H9 (cell line): ENCODE results near the gene ZNF106. TPM values are rescaled to one million over a fixed set of nuclear protein-coding genes. Genes with fewer than 3 reads are reported as not detected.

Source experiments
- DNase-seq: peaks from one replicate; pipeline ENCODE4 v3.0.0-alpha.2; 2017
- H2AFZ ChIP-seq: one replicate; pipeline ENCODE4 v1.6.1; 2013; ENCODE audit warnings: mild to moderate bottlenecking, low read length, control low read depth, moderate library complexity
- H2AK5ac ChIP-seq: 2 replicates; pipeline ENCODE4 v1.6.1; 2013; ENCODE audit warnings: low read length, control low read depth, mixed read lengths; ENCODE audit not compliant: insufficient read length
- H2BK120ac ChIP-seq: one replicate; pipeline ENCODE4 v1.6.1; 2013; ENCODE audit warnings: low read depth, mild to moderate bottlenecking, low read length, control low read depth, inconsistent platforms; ENCODE audit not compliant: poor library complexity, severe bottlenecking
- H2BK12ac ChIP-seq: 2 replicates; pipeline ENCODE4 v1.6.1; 2013; ENCODE audit warnings: low read length, control low read depth, mixed read lengths, low read depth; ENCODE audit not compliant: insufficient read length
- H2BK15ac ChIP-seq: 2 replicates; pipeline ENCODE4 v1.6.1; 2013; ENCODE audit warnings: low read depth, low read length, control low read depth
- H2BK20ac ChIP-seq: one replicate; pipeline ENCODE4 v1.6.1; 2013; ENCODE audit warnings: low read depth, mild to moderate bottlenecking, low read length, control low read depth, inconsistent platforms; ENCODE audit not compliant: poor library complexity, severe bottlenecking
- H2BK5ac ChIP-seq: 2 replicates; pipeline ENCODE4 v1.6.1; 2013; ENCODE audit warnings: low read length, control low read depth, mixed read lengths; ENCODE audit not compliant: insufficient read length
- H3K14ac ChIP-seq: 2 replicates; pipeline ENCODE4 v1.6.1; 2013; ENCODE audit warnings: low read length, control low read depth; ENCODE audit not compliant: insufficient read depth
- H3K18ac ChIP-seq: 2 replicates; pipeline ENCODE4 v1.6.1; 2013; ENCODE audit warnings: low read depth, mild to moderate bottlenecking, mixed read lengths, low read length, control low read depth; ENCODE audit not compliant: insufficient read length
- H3K23ac ChIP-seq: 2 replicates; pipeline ENCODE4 v1.6.1; 2013; ENCODE audit warnings: low read length, control low read depth, mixed read lengths, low read depth; ENCODE audit not compliant: insufficient read length
- H3K23me2 ChIP-seq: 2 replicates; pipeline ENCODE4 v1.6.1; 2013; ENCODE audit warnings: low read depth, mild to moderate bottlenecking, mixed read lengths, low read length, control low read depth; ENCODE audit not compliant: insufficient read length, poor library complexity, severe bottlenecking
- H3K27ac ChIP-seq: 2 replicates; pipeline ENCODE4 v1.5.1; 2013; ENCODE audit warnings: low read length, control low read depth, mixed read lengths, low read depth; ENCODE audit not compliant: insufficient read length
- H3K27me3 ChIP-seq: 2 replicates; pipeline ENCODE4 v1.6.1; 2013; ENCODE audit warnings: low read length, control low read depth, inconsistent platforms; ENCODE audit not compliant: insufficient read depth
- H3K4ac ChIP-seq: 2 replicates; pipeline ENCODE4 v1.6.1; 2013; ENCODE audit warnings: low read depth, mild to moderate bottlenecking, control low read depth, inconsistent platforms, low read length, moderate library complexity
- H3K4me1 ChIP-seq: 2 replicates; pipeline ENCODE4 v1.6.1; 2013; ENCODE audit warnings: low read length, control low read depth, inconsistent platforms; ENCODE audit not compliant: insufficient read depth
- H3K4me2 ChIP-seq: 2 replicates; pipeline ENCODE4 v1.6.1; 2013; ENCODE audit warnings: low read length, control low read depth, mixed read lengths; ENCODE audit not compliant: insufficient read length, insufficient read depth
- H3K56ac ChIP-seq: 2 replicates; pipeline ENCODE4 v1.6.1; 2013; ENCODE audit warnings: low read depth, mild to moderate bottlenecking, mixed read lengths, low read length, control low read depth; ENCODE audit not compliant: insufficient read length
- H3K79me1 ChIP-seq: 2 replicates; pipeline ENCODE4 v1.6.1; 2013; ENCODE audit warnings: low read depth, mild to moderate bottlenecking, moderate library complexity, low read length, control low read depth, inconsistent platforms; ENCODE audit not compliant: insufficient read depth, poor library complexity, severe bottlenecking
- H3K79me2 ChIP-seq: 2 replicates; pipeline ENCODE4 v1.6.1; 2013; ENCODE audit warnings: low read length, control low read depth, inconsistent platforms; ENCODE audit not compliant: insufficient read depth
- H3K9ac ChIP-seq: 2 replicates; pipeline ENCODE4 v1.6.1; 2013; ENCODE audit warnings: low read length, control low read depth, mixed read lengths; ENCODE audit not compliant: insufficient read length; ENCODE audit errors: extremely low read depth
- H3K9me3 ChIP-seq: one replicate; pipeline ENCODE4 v1.6.1; 2013; ENCODE audit warnings: low read depth, low read length, inconsistent platforms; ENCODE audit not compliant: control insufficient read depth
- H3T11ph ChIP-seq: one replicate; pipeline ENCODE4 v1.6.1; 2013; ENCODE audit warnings: mild to moderate bottlenecking, low read length, control low read depth, inconsistent platforms
- H4K20me1 ChIP-seq: one replicate; pipeline ENCODE4 v1.6.1; 2013; ENCODE audit not compliant: control insufficient read depth, insufficient read length, insufficient read depth
- H4K5ac ChIP-seq: 2 replicates; pipeline ENCODE4 v1.6.1; 2013; ENCODE audit warnings: low read depth, mild to moderate bottlenecking, mixed read lengths, low read length, control low read depth; ENCODE audit not compliant: insufficient read length
- H4K8ac ChIP-seq: replicated peaks from 2 replicates; pipeline ENCODE4 v1.6.1; 2013; ENCODE audit warnings: low read length, control low read depth, mixed read lengths, low read depth; ENCODE audit not compliant: insufficient read length
- H4K91ac ChIP-seq: 2 replicates; pipeline ENCODE4 v1.6.1; 2013; ENCODE audit warnings: low read depth, mild to moderate bottlenecking, moderate library complexity, mixed read lengths, low read length, control low read depth; ENCODE audit not compliant: insufficient read length
- H3K27ac Mint-ChIP-seq, 3 experiments: 2 replicates in 2 of 3; 3 replicates in 1 of 3; pipeline ENCODE4 v1.8.0; 2020 to 2021; ENCODE audit warnings: mixed read lengths in 3 of 3, mild to moderate bottlenecking in 1 of 3, moderate library complexity in 1 of 3
- H3K27me3 Mint-ChIP-seq: 2 replicates; pipeline ENCODE4 v1.8.0; 2021; ENCODE audit warnings: low read depth, mild to moderate bottlenecking, moderate library complexity, mixed read lengths
- H3K36me3 Mint-ChIP-seq, 3 experiments: 2 replicates in 2 of 3; 3 replicates in 1 of 3; pipeline ENCODE4 v1.8.0; 2020 to 2021; ENCODE audit warnings: low read depth in 3 of 3, mixed read lengths in 3 of 3; ENCODE audit not compliant: insufficient read depth in 1 of 3
- H3K4me1 Mint-ChIP-seq, 2 experiments: 2 replicates each; pipeline ENCODE4 v1.8.0; 2020; ENCODE audit warnings: mixed read lengths in 2 of 2
- H3K4me3 Mint-ChIP-seq, 2 experiments: 2 replicates in 1 of 2; 3 replicates in 1 of 2; pipeline ENCODE4 v1.8.0; 2020 to 2021; ENCODE audit warnings: mild to moderate bottlenecking in 2 of 2, mixed read lengths in 2 of 2, moderate library complexity in 1 of 2
- H3K9me3 Mint-ChIP-seq, 2 experiments: 2 replicates in 1 of 2; 3 replicates in 1 of 2; pipeline ENCODE4 v1.8.0; 2020; ENCODE audit warnings: mild to moderate bottlenecking in 2 of 2, mixed read lengths in 2 of 2, moderate library complexity in 1 of 2
- CTCF ChIP-seq: fragments of 200-600 bp; sonication (generic); conservative IDR thresholded peaks from 3 replicates; pipeline ENCODE4 v1.8.0; 2021; ENCODE audit warnings: antibody characterized with exemption, mild to moderate bottlenecking
- WGBS: extraction: QIAGEN DNeasy Blood & Tissue Kit; methylation state at CpG from one replicate; pipeline ENCODE4 v1.1.7; 2013; ENCODE audit warnings: missing lambda C conversion rate, low lambda C conversion rate, mixed read lengths; ENCODE audit not compliant: insufficient read length; ENCODE audit errors: extremely low coverage; 5-methylcytosine and 5-hydroxymethylcytosine counted together
- total RNA-seq: library from RNA; stranded (reverse); gene quantifications from 2 replicates; pipeline ENCODE4 v1.2.1, GENCODE V29; 2021

The ZNF106 gene
- total RNA-seq, 1 experiment from 2014 or later, result 55.0 TPM

GRCh38 chr15:42482701-42483100 lies 8.2 kb downstream of the ZNF106 start:
- Histone ChIP-seq H2BK12ac (no peak overlapping the region), H2BK120ac (no peak overlapping the region), H3K4me2 (no peak overlapping the region), H2BK5ac (no peak overlapping the region), H4K91ac (no peak overlapping the region), H4K20me1 (no peaks in the 10 kb centered on the region), H3K56ac (no peak overlapping the region), H3K18ac (no peak overlapping the region), H3K27me3 (no peaks in the 10 kb centered on the region), H3K23ac (no peak overlapping the region), H4K8ac (no peak overlapping the region), H3K23me2 (no peaks in the 10 kb centered on the region), H2AK5ac (no peak overlapping the region), H2BK20ac (no peak overlapping the region), H3K27ac (no peak overlapping the region), H4K5ac (no peak overlapping the region), H2BK15ac (no peak overlapping the region), H3K79me2 (0 out of 2 replicates have a peak, but pooled peaks cover 3% of the 10 kb centered on the region), H3K9me3 (no peaks in the 10 kb centered on the region), H3K4ac (no peak overlapping the region), H3K9ac (no peak overlapping the region), H3T11ph (no peak overlapping the region), H3K14ac (no peak overlapping the region), H3K4me1 (no peaks in the 10 kb centered on the region), H3K79me1 (no peaks in the 10 kb centered on the region), H2AFZ (no peak overlapping the region)
- no peak for TF ChIP-seq CTCF
- no peaks in the 10 kb centered on the region for H3K27me3 Mint-ChIP-seq
- H3K9me3 Mint-ChIP-seq, result no peaks in the 10 kb centered on the region
- H3K36me3 Mint-ChIP-seq, result peaks cover 0 to 4% (median 2%) of the 10 kb centered on the region in 3 experiments; a peak in 4 of 7 replicates
- no peak for DNase-seq
- no peak overlapping the region; a peak in 1 of 7 replicates for H3K27ac Mint-ChIP-seq
- peaks cover 0 to 4% of the 10 kb centered on the region in 2 experiments; a peak in 1 of 4 replicates for H3K4me1 Mint-ChIP-seq
- WGBS, result no CpG with 5 or more reads among the region's 6 CpGs
- H3K4me3 Mint-ChIP-seq, result no peak overlapping the region
